NB4 (cell line): ENCODE data around the gene ATL1.

Experiments
- POLR2A ChIP-seq: IDR thresholded peaks from 2 replicates; pipeline ENCODE4 v1.6.1; 2011; ENCODE audit warnings: mild to moderate bottlenecking; ENCODE audit not compliant: insufficient read length; ENCODE audit errors: extremely low read depth
- TF ChIP-seq, protein P1 (sequence below): IDR thresholded peaks from one replicate; pipeline ENCODE4 v1.5.1; 2012; ENCODE audit warnings: low read depth, low read length
- TF ChIP-seq, protein P2 (sequence below): IDR thresholded peaks from 2 replicates; pipeline ENCODE4 v1.6.1; 2011; ENCODE audit warnings: low read depth, low read length

DNA sequence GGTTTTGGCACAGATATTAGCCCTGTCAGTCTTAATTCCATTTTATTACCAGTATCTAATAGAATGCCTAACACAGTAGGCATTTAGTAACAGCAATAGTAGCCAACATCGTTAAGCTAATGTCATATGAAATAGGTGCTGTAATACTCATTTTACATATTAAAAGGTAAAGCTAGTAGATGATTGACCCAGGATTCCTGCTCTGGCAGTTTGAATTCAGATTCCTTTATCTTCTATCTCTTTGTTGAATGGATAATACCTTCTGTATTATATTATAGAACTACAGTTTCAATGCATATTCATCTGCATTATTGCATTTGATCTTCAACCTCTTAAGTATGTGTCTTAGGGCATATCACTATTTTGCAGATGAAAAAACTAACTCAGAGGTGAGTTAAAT lies 2.9 kb downstream of the ATL1 start:
- no peak for TF ChIP-seq POLR2A
- TF ChIP-seq, protein P1, sequence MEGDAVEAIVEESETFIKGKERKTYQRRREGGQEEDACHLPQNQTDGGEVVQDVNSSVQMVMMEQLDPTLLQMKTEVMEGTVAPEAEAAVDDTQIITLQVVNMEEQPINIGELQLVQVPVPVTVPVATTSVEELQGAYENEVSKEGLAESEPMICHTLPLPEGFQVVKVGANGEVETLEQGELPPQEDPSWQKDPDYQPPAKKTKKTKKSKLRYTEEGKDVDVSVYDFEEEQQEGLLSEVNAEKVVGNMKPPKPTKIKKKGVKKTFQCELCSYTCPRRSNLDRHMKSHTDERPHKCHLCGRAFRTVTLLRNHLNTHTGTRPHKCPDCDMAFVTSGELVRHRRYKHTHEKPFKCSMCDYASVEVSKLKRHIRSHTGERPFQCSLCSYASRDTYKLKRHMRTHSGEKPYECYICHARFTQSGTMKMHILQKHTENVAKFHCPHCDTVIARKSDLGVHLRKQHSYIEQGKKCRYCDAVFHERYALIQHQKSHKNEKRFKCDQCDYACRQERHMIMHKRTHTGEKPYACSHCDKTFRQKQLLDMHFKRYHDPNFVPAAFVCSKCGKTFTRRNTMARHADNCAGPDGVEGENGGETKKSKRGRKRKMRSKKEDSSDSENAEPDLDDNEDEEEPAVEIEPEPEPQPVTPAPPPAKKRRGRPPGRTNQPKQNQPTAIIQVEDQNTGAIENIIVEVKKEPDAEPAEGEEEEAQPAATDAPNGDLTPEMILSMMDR, result no peak
- TF ChIP-seq, protein P2, sequence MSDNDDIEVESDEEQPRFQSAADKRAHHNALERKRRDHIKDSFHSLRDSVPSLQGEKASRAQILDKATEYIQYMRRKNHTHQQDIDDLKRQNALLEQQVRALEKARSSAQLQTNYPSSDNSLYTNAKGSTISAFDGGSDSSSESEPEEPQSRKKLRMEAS, result no peak
